B cell (primary cell): ENCODE results near the gene COX17. TPM values are rescaled to one million over a fixed set of nuclear protein-coding genes. Genes with fewer than 3 reads are reported as not detected.

ENCODE experiments used
- ATAC-seq: fragments of 200-7000 bp; cut with Tn5 transposase; one replicate; pipeline ENCODE4 v1.10.0; 2021; ENCODE audit warnings: low read depth, mild to moderate bottlenecking, moderate number of reproducible peaks, moderate library complexity
- CTCF ChIA-PET: fragments of 350-600 bp; sonication (Branson Sonifier 250); formaldehyde crosslinking; loops from one replicate; lab custom pipeline; 2021; ENCODE audit warnings: antibody characterized with exemption, inconsistent platforms; lab: Charles Lee
- POLR2A ChIA-PET: fragments of 350-600 bp; sonication (Branson Sonifier 250); formaldehyde crosslinking; loops from one replicate; lab custom pipeline; 2021; ENCODE audit warnings: antibody characterized with exemption; lab: Charles Lee
- DNase-seq: peaks from one replicate; pipeline ENCODE4 v3.0.0; 2013
- H2AFZ ChIP-seq: 2 replicates; pipeline ENCODE4 v1.6.1; 2012; ENCODE audit warnings: mild to moderate bottlenecking, low read depth, low read length; ENCODE audit not compliant: insufficient read depth, poor library complexity, severe bottlenecking
- H3K27ac ChIP-seq, 2 donors: 1 replicate in 1 of 2; 2 replicates in 1 of 2; pipeline ENCODE4 v1.5.1; 2012 to 2013; ENCODE audit warnings: low read length in 2 of 2, mild to moderate bottlenecking in 2 of 2, moderate library complexity in 1 of 2
- H3K27me3 ChIP-seq, 4 experiments: fragments of 200-600 bp in 1 of 4; sonication (generic) in 1 of 4; replicated peaks in 1 of 4; 1 replicate in 2 of 4; 2 replicates in 2 of 4; pipeline versions ENCODE4 v1.6.1 to v1.7.0; 2013 to 2016; ENCODE audit warnings: low read length in 3 of 4, mild to moderate bottlenecking in 2 of 4, mixed read lengths in 1 of 4, moderate library complexity in 1 of 4; ENCODE audit not compliant: insufficient read depth in 4 of 4, control insufficient read depth in 3 of 4; ENCODE audit errors: control extremely low read depth in 1 of 4
- H3K36me3 ChIP-seq, 2 experiments: replicated peaks in 1 of 2; 1 replicate in 1 of 2; 2 replicates in 1 of 2; pipeline versions ENCODE4 v1.6.1 to v1.7.1; 2013; ENCODE audit warnings: low read length in 1 of 2; ENCODE audit not compliant: insufficient read depth in 2 of 2, control insufficient read depth in 1 of 2; ENCODE audit errors: control extremely low read depth in 1 of 2, extremely low read depth in 1 of 2
- H3K4me1 ChIP-seq, 2 donors: fragments of 200-600 bp in 1 of 2; sonication (generic) in 1 of 2; 1 replicate in 1 of 2; 2 replicates in 1 of 2; pipeline versions ENCODE4 v1.5.1 to v1.6.1; 2013 to 2017; ENCODE audit warnings: low read length in 2 of 2; ENCODE audit not compliant: control insufficient read depth in 2 of 2, insufficient read depth in 2 of 2
- H3K4me2 ChIP-seq: replicated peaks from 2 replicates; pipeline ENCODE3; 2012; ENCODE audit warnings: mild to moderate bottlenecking, low read depth, low read length; ENCODE audit not compliant: poor library complexity, severe bottlenecking
- H3K4me3 ChIP-seq, 5 experiments: fragments of 200-600 bp in 1 of 5; sonication (generic) in 1 of 5; 1 replicate in 3 of 5; 2 replicates in 2 of 5; pipeline versions ENCODE4 v1.5.1 to v1.7.0; 2011 to 2016; ENCODE audit warnings: low read length in 4 of 5, mild to moderate bottlenecking in 4 of 5, low read depth in 2 of 5, control low read depth in 1 of 5, moderate library complexity in 1 of 5; ENCODE audit not compliant: insufficient read depth in 1 of 5; ENCODE audit errors: control extremely low read depth in 1 of 5, extremely low read depth in 1 of 5
- H3K79me2 ChIP-seq: fragments of 200-600 bp; sonication (generic); one replicate; pipeline ENCODE4 v1.6.0; 2016; ENCODE audit warnings: low read length; ENCODE audit not compliant: control insufficient read depth, insufficient read depth
- H3K9ac ChIP-seq: fragments of 200-600 bp; sonication (generic); 2 replicates; pipeline ENCODE4 v1.6.1; 2017; ENCODE audit warnings: mild to moderate bottlenecking, low read length, moderate library complexity
- H3K9me3 ChIP-seq, 3 donors: one replicate each; pipeline versions ENCODE4 v1.6.1 to v1.7.1; 2013; ENCODE audit warnings: low read length in 2 of 3; ENCODE audit not compliant: control insufficient read depth in 2 of 3, insufficient read depth in 1 of 3; ENCODE audit errors: control extremely low read depth in 1 of 3
- H4K20me1 ChIP-seq: 2 replicates; pipeline ENCODE4 v1.6.0; 2012; ENCODE audit warnings: mild to moderate bottlenecking, low read length; ENCODE audit not compliant: insufficient read depth, control insufficient read depth, poor library complexity, severe bottlenecking
- H3K27ac Mint-ChIP-seq: one replicate; pipeline ENCODE4 v1.8.0; 2021; ENCODE audit warnings: mixed read lengths
- H3K27me3 Mint-ChIP-seq: one replicate; pipeline ENCODE4 v1.8.0; 2021; ENCODE audit warnings: mixed read lengths
- H3K4me1 Mint-ChIP-seq: one replicate; pipeline ENCODE4 v1.8.0; 2021; ENCODE audit warnings: mixed read lengths
- H3K4me3 Mint-ChIP-seq: one replicate; pipeline ENCODE4 v1.8.0; 2021; ENCODE audit warnings: mixed read lengths
- H3K9me3 Mint-ChIP-seq: one replicate; pipeline ENCODE4 v1.8.0; 2022; ENCODE audit warnings: mixed read lengths; ENCODE audit not compliant: insufficient read depth
- EZH2 ChIP-seq: IDR thresholded peaks from 2 replicates; pipeline ENCODE4 v1.6.1; 2012; ENCODE audit warnings: borderline replicate concordance, low read depth, mild to moderate bottlenecking, moderate library complexity, low read length; ENCODE audit not compliant: insufficient read depth, poor library complexity, severe bottlenecking
- WGBS: methylation state at CpG from one replicate; pipeline ENCODE4 v1.1.5; 2013; ENCODE audit warnings: missing lambda C conversion rate; ENCODE audit not compliant: insufficient coverage; 5-methylcytosine and 5-hydroxymethylcytosine counted together
- intact Hi-C: fragments of 100-400 bp; cut with micrococcal nuclease; formaldehyde crosslinking; loops from one replicate; pipeline ENCODE4 v1.10.0; 2022
- polyA plus RNA-seq: library from polyadenylated mRNA; depleted of rRNA; stranded (reverse); fragments of >200 nt; gene quantifications from 2 replicates; pipeline ENCODE4 v1.2.3, GENCODE V29; 2012
- total RNA-seq, 2 donors: library from RNA; stranded (reverse); fragments of 120-200 nt in 1 of 2; gene quantifications; 1 replicate in 1 of 2; 2 replicates in 1 of 2; pipeline versions ENCODE4 v1.2.3 to v1.2.4, GENCODE V29; 2013 to 2022
- TF ChIP-seq, protein P1 (sequence below): fragments of 200-600 bp; IDR thresholded peaks from one replicate; pipeline ENCODE4 v1.8.0; 2022; ENCODE audit warnings: antibody characterized with exemption, mild to moderate bottlenecking

The COX17 gene
- total and polyA plus RNA-seq, 2 donors (not counting 1 experiment from before 2014, with no cell fraction given) = 20.0 to 47.8 TPM

- Histone ChIP-seq H3K9me3 (no peaks in the 10 kb centered on the region), H4K20me1 (no peaks in the 10 kb centered on the region), H3K9ac (no peak overlapping the region), H3K27ac (no peak overlapping the region), H3K36me3 (no peaks in the 10 kb centered on the region), H2AFZ (no peak overlapping the region), H3K4me3 (no peak overlapping the region), H3K4me1 (peaks cover 0 to 3% of the 10 kb centered on the region in 2 donors), H3K79me2 (no peaks in the 10 kb centered on the region), H3K27me3 (no peaks in the 10 kb centered on the region), H3K4me2 (no peak overlapping the region)
- ATAC-seq = peak; percentile 24
- H3K4me3 Mint-ChIP-seq = no peak overlapping the region
- intact Hi-C loops = no loop called here
- H3K27me3 Mint-ChIP-seq = no peaks in the 10 kb centered on the region
- TF ChIP-seq, protein P1, sequence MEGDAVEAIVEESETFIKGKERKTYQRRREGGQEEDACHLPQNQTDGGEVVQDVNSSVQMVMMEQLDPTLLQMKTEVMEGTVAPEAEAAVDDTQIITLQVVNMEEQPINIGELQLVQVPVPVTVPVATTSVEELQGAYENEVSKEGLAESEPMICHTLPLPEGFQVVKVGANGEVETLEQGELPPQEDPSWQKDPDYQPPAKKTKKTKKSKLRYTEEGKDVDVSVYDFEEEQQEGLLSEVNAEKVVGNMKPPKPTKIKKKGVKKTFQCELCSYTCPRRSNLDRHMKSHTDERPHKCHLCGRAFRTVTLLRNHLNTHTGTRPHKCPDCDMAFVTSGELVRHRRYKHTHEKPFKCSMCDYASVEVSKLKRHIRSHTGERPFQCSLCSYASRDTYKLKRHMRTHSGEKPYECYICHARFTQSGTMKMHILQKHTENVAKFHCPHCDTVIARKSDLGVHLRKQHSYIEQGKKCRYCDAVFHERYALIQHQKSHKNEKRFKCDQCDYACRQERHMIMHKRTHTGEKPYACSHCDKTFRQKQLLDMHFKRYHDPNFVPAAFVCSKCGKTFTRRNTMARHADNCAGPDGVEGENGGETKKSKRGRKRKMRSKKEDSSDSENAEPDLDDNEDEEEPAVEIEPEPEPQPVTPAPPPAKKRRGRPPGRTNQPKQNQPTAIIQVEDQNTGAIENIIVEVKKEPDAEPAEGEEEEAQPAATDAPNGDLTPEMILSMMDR = no peak
- TF ChIP-seq EZH2 = no peak
- peaks cover 21% of the 10 kb centered on the region for H3K4me1 Mint-ChIP-seq
- no peak for DNase-seq
- ChIA-PET CTCF (interaction anchor here (1.4 to 1.7 kb wide), 2 partner anchors 10 to 23 kb away, joined by 3 to 6 read pairs; no protein-coding TSS in a partner anchor), POLR2A (no interaction called here)
- no peak overlapping the region for H3K27ac Mint-ChIP-seq
- no peaks in the 10 kb centered on the region for H3K9me3 Mint-ChIP-seq
- no CpG with 5 or more reads among the region's 4 CpGs for WGBS
These were observed 19.1 kb downstream of the COX17 start for GRCh38 chr3:119657887-119658702.

DNA sequence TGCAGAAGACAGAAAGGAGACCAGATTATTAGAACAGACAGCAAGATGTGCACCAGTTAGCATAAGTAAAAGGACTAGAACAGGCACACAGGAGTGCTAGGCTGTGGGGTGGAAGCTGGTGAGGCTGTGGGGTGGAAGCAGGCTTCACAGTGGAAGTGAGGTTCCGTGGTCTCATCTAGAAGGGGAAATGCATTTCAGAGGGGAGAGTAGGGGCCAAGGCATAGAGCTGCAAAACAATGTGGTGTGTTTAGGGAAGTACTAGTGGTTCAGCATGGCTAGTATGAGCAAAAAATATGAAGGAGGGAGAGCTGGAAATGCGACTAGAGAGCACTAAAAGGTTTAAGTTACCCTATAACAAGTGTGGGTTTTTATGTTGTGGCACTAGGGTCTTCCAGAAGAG is 23.3 kb downstream of the COX17 start:
- WGBS = 11% methylated on average over 2 of the region's 2 CpGs
- Histone ChIP-seq H3K36me3 (no peaks in the 10 kb centered on the region), H3K4me2 (no peak overlapping the region), H4K20me1 (no peaks in the 10 kb centered on the region), H3K27me3 (no peaks in the 10 kb centered on the region), H3K9me3 (no peaks in the 10 kb centered on the region), H3K4me3 (no peak overlapping the region), H3K79me2 (no peaks in the 10 kb centered on the region), H3K4me1 (no peaks in the 10 kb centered on the region), H3K9ac (no peak overlapping the region), H2AFZ (no peak overlapping the region), H3K27ac (no peak overlapping the region)
- H3K9me3 Mint-ChIP-seq = no peaks in the 10 kb centered on the region
- H3K27me3 Mint-ChIP-seq = no peaks in the 10 kb centered on the region
- intact Hi-C loops = no loop called here
- TF ChIP-seq EZH2 = no peak
- TF ChIP-seq, protein P1 = no peak
- CTCF ChIA-PET = no interaction called here
- POLR2A ChIA-PET = interaction anchor here (0.6 to 0.7 kb wide), 2 partner anchors 36 to 47 kb away, joined by 3 to 5 read pairs; no protein-coding TSS in a partner anchor
- H3K4me3 Mint-ChIP-seq = no peak overlapping the region
- H3K4me1 Mint-ChIP-seq = peaks cover 13% of the 10 kb centered on the region
- H3K27ac Mint-ChIP-seq = no peak overlapping the region
- DNase-seq (no peak), ATAC-seq (no peak)
